ENCODE results near the gene AKIRIN2. TPM values are rescaled to one million over a fixed set of nuclear protein-coding genes. Genes with fewer than 3 reads are reported as not detected.

AKIRIN2 gene
- total RNA-seq, 1 donor from 2014 or later, result 67.4 TPM

DNA sequence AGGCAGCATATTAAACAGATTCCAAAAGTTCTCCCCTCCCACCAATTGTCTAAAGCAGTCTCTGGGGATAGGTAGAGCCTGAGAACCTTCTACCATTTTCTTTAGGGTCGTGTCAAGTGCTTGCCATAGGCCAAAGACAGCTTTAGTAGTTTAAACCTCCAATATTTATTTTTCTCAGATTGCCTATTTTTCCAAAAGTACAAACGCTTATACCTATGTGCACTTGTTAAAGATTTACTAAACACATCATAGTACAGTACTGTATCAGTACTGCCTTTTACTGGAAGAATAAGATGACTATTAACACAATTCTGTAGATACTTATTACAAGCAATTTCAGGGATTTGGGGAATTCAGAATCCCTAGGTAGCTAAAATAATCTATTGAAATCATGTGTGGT is 29.4 kb downstream of the AKIRIN2 start:
- no peak for DNase-seq (ENCODE audit: low read depth, low spot score)
- H3K27me3 Mint-ChIP-seq (ENCODE audit: low read depth), result no peaks in the 10 kb centered on the region
- H3K4me3 Mint-ChIP-seq, result no peak overlapping the region
- H3K4me1 Mint-ChIP-seq, result no peaks in the 10 kb centered on the region
- no peak overlapping the region for H3K27ac Mint-ChIP-seq (ENCODE audit: unreplicated experiment)
- H3K9me3 Mint-ChIP-seq, result no peaks in the 10 kb centered on the region
- peaks cover 23% of the 10 kb centered on the region for H3K36me3 Mint-ChIP-seq (ENCODE audit: low read depth)
- no peak for TF ChIP-seq CTCF (conservative IDR thresholded peaks at IDR 0.05)

DNA sequence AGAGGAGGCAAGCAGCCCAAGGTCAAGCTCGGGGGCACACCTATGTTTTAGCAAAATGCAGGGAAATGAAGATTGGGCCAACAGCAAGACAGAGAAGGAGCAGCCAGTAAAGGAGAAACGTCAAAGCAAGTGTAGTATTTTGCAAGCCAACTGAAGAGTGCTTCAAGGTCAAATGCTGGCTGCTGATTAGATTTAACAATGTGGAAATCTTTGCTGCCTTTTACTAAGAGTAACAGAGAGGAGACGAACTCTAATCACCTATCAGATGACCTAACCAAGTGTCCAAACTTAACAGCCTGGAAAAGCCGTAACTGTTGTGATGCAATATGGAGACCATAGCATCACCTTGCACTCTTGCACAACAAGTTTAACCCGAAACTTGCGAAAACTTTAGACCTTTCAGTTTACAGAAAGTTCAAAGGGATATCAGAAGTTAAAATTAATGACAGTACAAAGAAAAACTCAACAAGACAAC is 30.4 kb downstream of the AKIRIN2 start:
- peaks cover 21% of the 10 kb centered on the region for H3K36me3 Mint-ChIP-seq (ENCODE audit: low read depth)
- H3K4me1 Mint-ChIP-seq, result no peaks in the 10 kb centered on the region
- no peak for TF ChIP-seq CTCF (conservative IDR thresholded peaks at IDR 0.05)
- H3K27ac Mint-ChIP-seq (ENCODE audit: unreplicated experiment), result no peak overlapping the region
- H3K4me3 Mint-ChIP-seq, result no peak overlapping the region
- H3K27me3 Mint-ChIP-seq (ENCODE audit: low read depth), result no peaks in the 10 kb centered on the region
- H3K9me3 Mint-ChIP-seq, result no peaks in the 10 kb centered on the region
- no peak for DNase-seq (ENCODE audit: low read depth, low spot score)

- DNase-seq (ENCODE audit: low read depth, low spot score), result no peak
- Mint-ChIP-seq H3K27ac (ENCODE audit: unreplicated experiment) (no peak overlapping the region), H3K36me3 (ENCODE audit: low read depth) (peaks cover 21% of the 10 kb centered on the region), H3K27me3 (ENCODE audit: low read depth) (no peaks in the 10 kb centered on the region), H3K4me1 (no peaks in the 10 kb centered on the region), H3K9me3 (no peaks in the 10 kb centered on the region), H3K4me3 (no peak overlapping the region)
- no peak for TF ChIP-seq CTCF (conservative IDR thresholded peaks at IDR 0.05)
Measured at GRCh38 chr6:87670707-87671106, 31.3 kb downstream of the AKIRIN2 start.

DNA sequence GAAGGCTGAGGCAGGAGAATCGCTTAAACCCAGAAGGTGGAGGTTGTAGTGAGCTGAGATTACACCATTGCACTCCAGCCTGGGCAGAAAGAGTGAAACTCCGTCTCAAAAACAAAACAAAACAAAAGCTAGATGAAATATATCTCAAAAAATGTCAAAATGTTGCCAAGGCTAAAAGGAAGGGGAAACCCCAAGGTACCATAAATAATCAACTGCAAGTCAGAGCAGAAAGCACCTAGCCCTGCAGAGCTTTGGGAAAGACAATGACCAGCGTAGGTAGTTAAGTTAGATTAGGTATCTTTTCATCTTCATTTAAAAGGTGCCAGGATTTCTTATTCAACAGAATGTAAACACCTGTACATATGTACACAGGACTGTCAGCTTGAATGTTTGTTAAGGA is 33.0 kb downstream of the AKIRIN2 start:
- Mint-ChIP-seq H3K9me3 (no peaks in the 10 kb centered on the region), H3K4me3 (no peak overlapping the region), H3K36me3 (ENCODE audit: low read depth) (peaks cover 18% of the 10 kb centered on the region), H3K27ac (ENCODE audit: unreplicated experiment) (no peak overlapping the region), H3K4me1 (no peaks in the 10 kb centered on the region), H3K27me3 (ENCODE audit: low read depth) (no peaks in the 10 kb centered on the region)
- DNase-seq (ENCODE audit: low read depth, low spot score), result no peak
- no peak for TF ChIP-seq CTCF (conservative IDR thresholded peaks at IDR 0.05)

DNA sequence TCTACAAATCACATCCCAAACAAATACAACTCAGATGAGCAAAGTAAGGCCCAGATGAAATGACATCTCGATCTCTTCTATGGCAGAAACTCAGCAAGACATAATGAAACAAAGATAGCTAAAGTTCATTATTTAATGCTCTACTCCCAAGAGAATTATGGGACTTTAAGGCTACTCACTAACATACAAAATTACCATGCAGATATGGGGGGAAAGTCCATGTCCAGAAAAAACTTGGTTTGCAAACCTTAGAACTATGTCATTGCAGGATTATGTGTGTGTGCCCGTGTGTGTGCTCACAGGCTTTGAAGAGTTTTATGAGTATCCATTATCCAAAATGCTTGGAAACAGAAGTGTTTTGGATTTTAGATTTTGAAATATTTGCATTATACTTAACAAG is 34.0 kb downstream of the AKIRIN2 start:
- TF ChIP-seq CTCF (conservative IDR thresholded peaks at IDR 0.05), result no peak
- peaks cover 18% of the 10 kb centered on the region for H3K36me3 Mint-ChIP-seq (ENCODE audit: low read depth)
- peaks cover 4% of the 10 kb centered on the region for H3K4me1 Mint-ChIP-seq
- DNase-seq (ENCODE audit: low read depth, low spot score), result no peak
- H3K4me3 Mint-ChIP-seq, result no peak overlapping the region
- no peak overlapping the region for H3K27ac Mint-ChIP-seq (ENCODE audit: unreplicated experiment)
- H3K9me3 Mint-ChIP-seq, result no peaks in the 10 kb centered on the region
- H3K27me3 Mint-ChIP-seq (ENCODE audit: low read depth), result no peaks in the 10 kb centered on the region

GRCh38 chr6:87667032-87667431 is 35.0 kb downstream of the AKIRIN2 start:
- Mint-ChIP-seq H3K27ac (ENCODE audit: unreplicated experiment) (no peak overlapping the region), H3K27me3 (ENCODE audit: low read depth) (no peaks in the 10 kb centered on the region), H3K4me3 (no peak overlapping the region), H3K4me1 (peaks cover 4% of the 10 kb centered on the region), H3K9me3 (no peaks in the 10 kb centered on the region), H3K36me3 (ENCODE audit: low read depth) (peaks cover 15% of the 10 kb centered on the region)
- TF ChIP-seq CTCF (conservative IDR thresholded peaks at IDR 0.05), result no peak
- no peak for DNase-seq (ENCODE audit: low read depth, low spot score)
